HG03097 (cell line): ENCODE results near the gene ASB5.
"Not testable (repeated sequence)": the region's sequence is repeated elsewhere in the genome, so short reads cannot be mapped to it uniquely, and the experiment has no call there.

Source experiments
- ATAC-seq: cut with Tn5 transposase; IDR thresholded peaks from one replicate; pipeline ENCODE4 v1.9.1; 2021; ENCODE audit not compliant: unreplicated experiment, low FRiP score

Gene ASB5

DNA sequence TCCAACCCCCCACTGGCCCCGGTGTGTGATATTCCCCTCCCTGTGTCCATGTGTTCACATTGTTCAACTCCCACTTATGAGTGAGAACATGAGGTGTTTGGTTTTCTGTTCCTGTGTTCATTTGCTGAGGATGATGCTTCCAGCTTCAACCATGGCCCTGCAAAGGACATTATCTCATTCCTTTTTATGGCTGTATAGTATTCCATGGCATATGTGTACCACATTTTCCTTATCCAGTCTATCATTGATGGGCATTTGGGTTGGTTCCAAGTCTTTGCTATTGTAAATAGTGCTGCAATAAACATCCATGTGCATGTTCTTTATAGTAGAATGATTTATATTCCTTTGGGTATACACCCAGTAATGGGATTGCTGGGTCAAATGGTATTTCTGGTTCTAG lies 10.5 kb upstream of the ASB5 start:
- not testable (repeated sequence) for ATAC-seq

DNA sequence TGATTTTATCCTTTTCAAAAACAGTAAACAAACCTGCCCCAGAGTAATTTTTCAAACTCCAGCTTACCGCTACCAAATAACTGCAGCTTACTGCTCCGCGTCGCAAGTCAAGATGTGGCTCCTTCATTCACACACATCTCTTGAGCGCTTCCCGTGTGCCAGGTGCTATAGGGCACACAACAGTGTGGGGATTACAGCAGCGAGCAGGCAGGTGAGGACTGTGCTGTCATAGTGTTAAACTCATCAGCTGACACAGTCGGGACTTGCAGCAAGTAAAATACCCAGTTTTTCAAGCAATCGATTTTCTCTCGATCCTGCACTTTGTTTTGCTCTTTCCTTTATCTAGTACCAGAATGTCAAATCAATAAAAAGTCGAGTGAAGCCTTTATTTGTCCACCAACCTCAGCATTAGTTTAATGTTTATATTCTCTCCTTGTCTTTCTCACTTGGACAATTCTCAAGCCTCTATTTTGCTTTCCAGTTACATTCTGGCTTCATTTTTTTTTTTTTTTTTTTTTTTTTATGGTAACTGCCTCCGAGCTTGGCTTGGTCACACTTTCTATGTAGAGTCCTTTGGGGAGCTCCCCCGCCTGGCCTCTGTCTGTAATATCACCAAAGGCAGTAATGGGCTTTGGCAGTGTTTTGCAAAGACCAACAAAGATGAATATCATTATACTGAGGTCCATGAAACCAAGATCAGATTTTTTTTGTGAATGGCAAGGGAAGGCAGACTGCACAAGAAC lies 8.3 kb upstream of the ASB5 start:
- no peak for ATAC-seq

DNA sequence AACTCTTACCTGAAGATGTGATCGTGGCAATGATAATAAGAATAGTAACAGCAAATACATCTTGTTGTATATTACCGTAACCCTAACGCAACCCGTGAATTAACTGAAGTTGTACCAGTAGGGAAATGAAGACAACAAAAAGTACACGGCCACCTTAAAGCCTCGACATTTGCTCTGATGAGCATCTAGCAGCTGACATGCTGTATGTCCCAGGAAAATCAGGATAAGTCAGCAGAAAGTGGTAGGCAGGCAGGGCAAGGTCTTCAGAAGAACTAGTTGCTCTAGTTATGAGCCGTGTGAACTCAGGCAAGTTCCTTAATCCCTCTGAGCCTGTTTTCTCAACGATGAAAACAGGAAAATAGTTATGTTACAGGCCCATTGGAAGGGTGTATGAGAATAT lies 7.7 kb upstream of the ASB5 start:
- ATAC-seq = no peak

DNA sequence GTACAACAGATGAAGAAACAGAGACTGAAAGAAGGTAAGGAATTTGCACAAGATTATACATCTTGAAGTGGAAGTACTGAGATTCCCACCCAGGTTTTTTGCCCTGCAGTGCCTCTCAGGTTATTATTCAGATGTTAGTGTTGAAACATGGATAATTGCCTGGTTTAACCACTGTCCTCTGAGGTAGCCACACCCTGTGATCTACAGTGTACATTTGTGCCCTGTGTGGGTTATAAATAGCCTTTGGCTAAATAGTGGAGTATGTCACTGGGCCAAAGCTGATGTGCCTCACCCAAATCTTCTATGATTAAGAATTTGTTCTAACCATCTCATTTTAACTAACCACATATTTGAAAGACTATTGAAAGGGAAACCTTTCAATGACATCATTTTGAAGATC lies 5.4 kb upstream of the ASB5 start:
- no peak for ATAC-seq

DNA sequence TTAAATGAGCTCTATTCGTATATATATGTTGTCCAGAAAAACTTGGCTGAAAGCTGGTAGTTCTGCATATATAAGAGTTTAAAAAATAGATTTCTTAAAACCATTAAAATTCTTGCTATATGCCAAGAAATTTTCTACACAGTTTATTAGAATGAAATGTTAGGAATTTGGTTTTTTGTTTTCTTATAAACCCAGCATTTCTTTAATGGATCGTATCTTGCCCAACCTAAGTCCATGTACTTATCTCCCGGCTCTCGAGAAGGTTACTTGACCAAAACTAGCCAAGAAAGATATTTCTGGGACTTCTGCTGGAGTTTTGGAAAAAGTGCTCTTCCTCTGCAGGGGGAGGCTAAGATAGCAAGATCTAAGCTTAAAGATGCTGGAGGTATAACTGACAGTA lies 4.7 kb upstream of the ASB5 start:
- ATAC-seq = no peak

- ATAC-seq = no peak
Observed at GRCh38 chr4:176272799-176273198, 3.8 kb upstream of the ASB5 start.

DNA sequence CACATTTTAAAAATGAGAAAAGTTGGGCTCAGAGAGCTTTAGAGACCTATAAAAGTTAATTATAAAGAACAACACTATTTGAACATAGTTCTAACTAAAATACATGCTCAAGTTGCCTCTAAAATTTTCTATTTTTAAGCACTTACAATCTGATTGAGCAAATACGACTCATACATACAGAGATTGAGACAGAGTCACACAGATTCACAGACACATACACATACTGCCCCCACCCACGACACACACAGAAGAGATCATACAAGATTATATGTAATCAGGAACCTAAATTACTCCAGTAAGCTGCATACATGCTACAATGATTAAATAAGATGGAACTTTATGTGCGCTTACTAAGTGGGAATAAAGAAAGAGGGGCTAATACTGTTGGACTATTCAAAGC lies 2.7 kb upstream of the ASB5 start:
- ATAC-seq = no peak

GRCh38 chr4:176270669-176271068 lies 1.6 kb upstream of the ASB5 start:
- ATAC-seq = no peak

DNA sequence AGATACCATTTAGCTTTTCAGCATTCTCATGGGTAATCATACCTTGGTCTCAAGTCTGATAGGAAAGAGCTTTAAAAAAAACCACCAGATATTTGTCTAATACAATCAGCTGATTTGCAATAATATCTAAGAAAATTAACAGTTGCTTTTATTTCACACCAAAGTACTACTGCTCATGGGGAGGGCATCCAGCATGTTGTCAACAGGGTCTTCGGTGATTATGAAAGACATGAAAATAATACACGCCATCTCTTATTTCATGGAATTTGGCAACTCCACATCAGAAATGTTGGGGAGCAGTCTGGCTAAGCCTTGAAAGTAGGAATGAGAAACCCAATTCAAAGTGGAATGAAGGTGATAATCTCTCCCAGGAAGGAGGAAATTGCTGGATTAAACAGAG lies 3.0 kb downstream of the ASB5 start:
- no peak for ATAC-seq

DNA sequence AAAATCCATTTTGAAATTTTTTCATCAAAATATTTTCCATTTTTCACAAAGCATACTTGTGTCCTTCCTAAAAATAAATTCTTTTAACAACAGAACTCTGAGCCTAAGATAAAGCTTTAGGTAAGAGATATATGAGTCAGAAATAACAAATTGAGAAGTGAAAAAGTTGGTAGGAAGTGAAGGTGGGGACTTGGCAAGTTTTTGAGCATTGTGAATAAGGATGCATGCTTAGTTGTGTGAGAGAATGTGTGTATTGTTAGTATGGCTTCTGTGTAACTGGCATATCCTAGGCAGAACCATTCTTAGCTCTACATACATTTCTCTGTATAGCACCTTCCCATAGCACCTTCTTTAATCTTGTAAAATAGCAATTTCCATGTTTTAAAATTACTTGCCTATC lies 6.8 kb downstream of the ASB5 start:
- no peak for ATAC-seq

GRCh38 chr4:176261481-176261880 lies 7.5 kb downstream of the ASB5 start:
- no peak for ATAC-seq

DNA sequence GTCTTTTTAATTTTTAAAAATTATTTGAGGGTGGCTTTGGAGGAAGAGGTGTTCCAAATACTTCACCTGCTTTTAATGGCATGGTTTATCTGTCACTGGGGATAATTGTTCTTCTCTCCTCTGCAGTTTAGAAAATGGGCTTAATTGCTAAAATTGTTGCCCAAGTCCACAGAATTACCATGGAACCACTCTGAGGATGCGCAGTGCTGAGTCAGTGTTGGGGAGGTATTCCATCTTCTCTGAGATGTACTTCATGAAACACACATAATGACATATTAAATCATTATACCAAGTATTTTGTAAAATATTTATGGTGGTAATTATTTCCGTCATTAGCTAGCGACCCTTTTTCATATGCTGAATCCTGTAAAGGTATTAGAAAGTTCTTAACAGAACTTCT lies 8.0 kb downstream of the ASB5 start:
- ATAC-seq = no peak

- no peak for ATAC-seq
Observed at GRCh38 chr4:176259330-176260090, 9.5 kb downstream of the ASB5 start.

GRCh38 chr4:176258135-176258534 lies 10.9 kb downstream of the ASB5 start:
- no peak for ATAC-seq

DNA sequence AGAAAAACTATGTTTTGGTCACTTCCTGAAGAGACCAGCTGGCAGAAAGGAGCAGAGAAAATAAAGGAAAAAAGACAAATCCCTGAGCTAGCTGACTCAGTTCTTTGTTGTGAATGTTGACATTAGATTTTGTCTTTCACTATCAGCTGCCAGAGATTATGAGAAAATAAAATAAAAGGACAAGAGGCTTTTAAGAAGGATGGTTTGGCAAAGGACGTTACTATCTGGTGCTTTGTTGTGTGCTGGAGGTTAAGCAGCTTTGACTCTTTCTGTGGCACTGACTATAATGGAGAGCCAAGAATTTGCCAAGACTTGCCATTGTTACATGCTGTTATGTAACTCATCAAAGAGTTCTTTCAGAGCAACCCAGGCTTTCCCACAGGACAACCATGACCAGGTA lies 12.1 kb downstream of the ASB5 start:
- ATAC-seq = no peak

- ATAC-seq = no peak
Observed at GRCh38 chr4:176242764-176243347, 26.2 kb downstream of the ASB5 start.

DNA sequence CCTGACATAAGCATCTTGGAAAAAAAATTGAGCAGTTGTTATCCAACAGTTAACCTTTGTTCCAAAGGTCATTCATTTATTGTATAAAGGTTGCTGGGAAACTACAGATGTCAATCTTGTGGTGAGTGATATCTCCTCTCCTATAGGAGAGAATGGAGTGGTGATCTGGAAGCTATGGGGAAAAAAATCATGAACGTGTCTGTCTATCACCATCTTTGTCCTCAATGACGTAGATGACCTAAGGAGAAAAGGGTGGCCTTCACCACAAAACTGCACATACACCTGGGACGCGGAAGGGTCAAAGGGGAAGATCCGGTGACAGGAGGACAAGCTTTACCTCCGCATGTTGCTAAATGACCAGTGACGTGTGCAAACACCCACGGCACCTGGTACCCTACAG lies 27.3 kb downstream of the ASB5 start:
- ATAC-seq = no peak

DNA sequence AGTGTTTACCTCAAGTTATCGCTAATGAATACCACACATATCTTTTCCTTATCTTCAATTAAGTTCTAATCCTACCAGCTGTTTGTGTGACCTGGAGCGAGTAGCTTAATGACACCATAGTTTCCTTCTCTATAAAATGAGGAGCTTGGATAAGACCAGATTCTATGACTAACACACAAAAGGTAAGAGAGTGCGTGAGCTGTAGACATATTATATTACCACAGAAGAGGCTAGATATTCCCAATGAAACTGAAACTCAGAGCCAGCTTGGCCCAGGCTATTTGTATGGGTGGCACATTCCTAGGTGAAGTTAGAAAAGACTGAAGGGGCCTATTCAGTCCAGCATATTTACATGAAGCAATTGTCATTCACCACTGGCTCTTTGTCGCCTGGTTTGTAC lies 30.2 kb downstream of the ASB5 start:
- no peak for ATAC-seq

- ATAC-seq = no peak
Observed at GRCh38 chr4:176238157-176238610, 30.8 kb downstream of the ASB5 start.

- no peak for ATAC-seq
Observed at GRCh38 chr4:176236946-176237345, 32.1 kb downstream of the ASB5 start.

- no peak for ATAC-seq
Observed at GRCh38 chr4:176230836-176231235, 38.2 kb downstream of the ASB5 start.

DNA sequence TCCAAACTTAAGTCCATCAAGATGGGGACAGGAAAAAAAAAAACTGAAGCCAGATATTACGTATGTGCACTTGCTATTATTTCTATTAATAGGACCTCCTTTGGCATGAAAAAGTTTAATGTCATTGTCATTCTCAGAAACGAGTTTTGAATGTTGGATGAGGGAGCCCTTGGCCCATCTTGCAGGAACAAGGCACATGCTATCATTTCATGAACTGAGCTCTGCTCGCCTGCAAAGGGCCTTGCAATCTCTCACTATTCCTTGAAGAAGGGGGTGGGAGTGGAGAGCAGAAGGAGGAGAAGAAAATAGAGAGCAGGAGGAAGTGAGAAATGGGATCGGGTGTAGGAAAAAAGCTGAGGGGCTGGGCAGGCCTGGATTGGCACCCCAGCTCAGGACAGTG lies 39.4 kb downstream of the ASB5 start:
- no peak for ATAC-seq
